Mucosa of descending colon (tissue), 3 donors: ENCODE measurements around the gene COG2. TPM values are rescaled to one million over a fixed set of nuclear protein-coding genes. Genes with fewer than 3 reads are reported as not detected.

Source experiments
- ATAC-seq: fragments of 200-7000 bp; cut with Tn5 transposase; one replicate; pipeline ENCODE4 v1.9.1; 2020; ENCODE audit warnings: mild to moderate bottlenecking, moderate library complexity
- DNase-seq, 3 donors: peaks; one replicate each; pipeline ENCODE4 v3.0.0-alpha.2; 2020
- H3K36me3 ChIP-seq: fragments of 200-600 bp; one replicate; pipeline ENCODE4 v1.8.0; 2021; ENCODE audit warnings: low read depth, mild to moderate bottlenecking
- H3K4me1 ChIP-seq: fragments of 200-600 bp; one replicate; pipeline ENCODE4 v1.8.0; 2021; ENCODE audit warnings: low read depth, mild to moderate bottlenecking
- H3K4me3 ChIP-seq: fragments of 200-600 bp; one replicate; pipeline ENCODE4 v1.8.0; 2021; ENCODE audit warnings: mild to moderate bottlenecking
- H3K9me3 ChIP-seq: fragments of 200-600 bp; one replicate; pipeline ENCODE4 v1.8.0; 2021; ENCODE audit warnings: mild to moderate bottlenecking
- intact Hi-C, 2 donors: fragments of 100-400 bp; cut with DNase I in 1 of 2; cut with micrococcal nuclease in 1 of 2; formaldehyde crosslinking; loops; one replicate each; pipeline versions ENCODE4 v1.11.0 to v1.11.1; 2022; cut with DNase I, micrococcal nuclease
- total RNA-seq, 3 donors: library from RNA; stranded (reverse); fragmentation: NEBNext Ultra II Directional in 2 of 3; extraction: Animal tissue kit (Norgen Biotek cat#: 25700) in 2 of 3; gene quantifications; one replicate each; pipeline versions ENCODE4 v1.2.1 to v1.2.4, GENCODE V29; 2021 to 2023
- TF ChIP-seq, protein P1 (sequence below): fragments of 200-600 bp; IDR thresholded peaks from one replicate; pipeline ENCODE4 v1.8.0; 2022; ENCODE audit warnings: antibody characterized with exemption, mild to moderate bottlenecking
- donor health status: DM: no; HTN: no; CAD: no; lungs with moderate emphysema.
- donor health status: DM: no; HTN: no; CAD: no.
- donor health status: DM: no; HTN: yes; CAD: no.

COG2 gene
- total RNA-seq, 3 donors from 2014 or later, result 38.0 to 46.2 (median 38.1) TPM

GRCh38 chr1:230620649-230621323 is 21.5 kb upstream of the COG2 start:
- TF ChIP-seq, protein P1, sequence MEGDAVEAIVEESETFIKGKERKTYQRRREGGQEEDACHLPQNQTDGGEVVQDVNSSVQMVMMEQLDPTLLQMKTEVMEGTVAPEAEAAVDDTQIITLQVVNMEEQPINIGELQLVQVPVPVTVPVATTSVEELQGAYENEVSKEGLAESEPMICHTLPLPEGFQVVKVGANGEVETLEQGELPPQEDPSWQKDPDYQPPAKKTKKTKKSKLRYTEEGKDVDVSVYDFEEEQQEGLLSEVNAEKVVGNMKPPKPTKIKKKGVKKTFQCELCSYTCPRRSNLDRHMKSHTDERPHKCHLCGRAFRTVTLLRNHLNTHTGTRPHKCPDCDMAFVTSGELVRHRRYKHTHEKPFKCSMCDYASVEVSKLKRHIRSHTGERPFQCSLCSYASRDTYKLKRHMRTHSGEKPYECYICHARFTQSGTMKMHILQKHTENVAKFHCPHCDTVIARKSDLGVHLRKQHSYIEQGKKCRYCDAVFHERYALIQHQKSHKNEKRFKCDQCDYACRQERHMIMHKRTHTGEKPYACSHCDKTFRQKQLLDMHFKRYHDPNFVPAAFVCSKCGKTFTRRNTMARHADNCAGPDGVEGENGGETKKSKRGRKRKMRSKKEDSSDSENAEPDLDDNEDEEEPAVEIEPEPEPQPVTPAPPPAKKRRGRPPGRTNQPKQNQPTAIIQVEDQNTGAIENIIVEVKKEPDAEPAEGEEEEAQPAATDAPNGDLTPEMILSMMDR, result no peak

GRCh38 chr1:230621324-230622030 is 20.8 kb upstream of the COG2 start:
- Histone ChIP-seq H3K4me1 (no peaks in the 10 kb centered on the region), H3K36me3 (no peaks in the 10 kb centered on the region), H3K4me3 (no peak overlapping the region), H3K9me3 (no peaks in the 10 kb centered on the region)
- ATAC-seq (no peak), DNase-seq (no peak)
- TF ChIP-seq, protein P1, result no peak
- intact Hi-C loops, result no loop called here

More at GRCh38 chr1:230620649-230621323, 21.5 kb upstream of the COG2 start:
- H3K4me1 ChIP-seq, result no peaks in the 10 kb centered on the region
- intact Hi-C loops, result no loop called here
- DNase-seq (no peak), ATAC-seq (no peak)
- no peaks in the 10 kb centered on the region for H3K36me3 ChIP-seq
- H3K9me3 ChIP-seq, result no peaks in the 10 kb centered on the region
- no peak overlapping the region for H3K4me3 ChIP-seq

DNA sequence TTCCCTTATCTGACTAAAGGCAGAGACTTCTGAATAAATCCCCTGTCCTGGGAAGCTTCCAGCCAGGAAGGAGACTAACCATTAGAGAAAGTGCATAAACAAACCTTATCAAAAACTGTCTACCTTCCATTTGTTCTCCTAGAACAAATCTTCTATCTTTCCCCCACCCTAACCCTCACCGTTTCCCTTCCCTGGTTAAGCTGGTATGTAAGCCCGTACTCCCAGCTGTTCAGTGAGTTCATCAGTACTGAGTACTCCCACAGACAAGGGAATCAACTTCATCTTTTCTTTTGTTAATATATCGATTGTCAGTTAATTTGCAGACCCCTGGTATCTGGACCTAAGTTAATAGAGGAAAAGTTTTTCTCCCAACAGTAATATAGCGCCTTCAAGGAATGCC is 20.1 kb upstream of the COG2 start:
- TF ChIP-seq, protein P1, result no peak
- ATAC-seq, result no peak

DNA sequence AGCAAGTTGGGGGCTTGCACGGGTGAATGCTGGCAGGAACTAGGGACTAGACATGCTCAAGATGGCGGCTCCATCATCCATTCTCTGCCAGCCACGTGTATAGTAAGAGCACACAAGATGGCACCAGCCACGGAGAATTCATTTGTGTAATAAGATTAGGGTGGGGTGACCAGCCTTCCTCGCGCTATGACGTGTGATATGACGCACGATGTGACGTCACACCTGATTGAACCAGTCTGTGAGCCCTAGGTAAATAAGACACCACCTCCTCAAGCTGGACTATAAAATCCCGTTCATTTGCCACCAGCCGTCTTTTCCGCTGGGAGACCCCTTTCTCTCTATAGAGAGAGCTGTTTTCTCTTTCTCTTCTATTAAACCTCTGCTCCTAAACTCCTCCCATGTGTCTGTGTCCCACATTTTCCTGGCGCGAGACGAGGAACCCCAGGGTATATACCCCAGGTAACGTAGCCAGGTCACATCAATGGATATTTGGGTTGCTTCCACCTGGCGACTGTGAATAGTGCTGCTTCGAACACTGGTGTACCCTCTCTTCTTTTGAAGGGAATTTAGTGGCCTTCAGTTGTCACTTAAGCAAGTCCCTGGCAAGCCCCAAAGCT is 18.1 kb upstream of the COG2 start:
- Histone ChIP-seq H3K4me3 (no peak overlapping the region), H3K36me3 (no peaks in the 10 kb centered on the region), H3K4me1 (no peaks in the 10 kb centered on the region), H3K9me3 (no peaks in the 10 kb centered on the region)
- ATAC-seq, result no peak
- intact Hi-C loops, result no loop called here
- DNase-seq, result no peak
- TF ChIP-seq, protein P1, result no peak

More for the DNA sequence above, 20.1 kb upstream of the COG2 start:
- no peaks in the 10 kb centered on the region for H3K4me1 ChIP-seq
- no peak overlapping the region for H3K4me3 ChIP-seq
- H3K9me3 ChIP-seq, result no peaks in the 10 kb centered on the region
- no peak for DNase-seq
- intact Hi-C loops, result no loop called here
- no peaks in the 10 kb centered on the region for H3K36me3 ChIP-seq

- H3K4me3 ChIP-seq, result no peak overlapping the region
- no peaks in the 10 kb centered on the region for H3K36me3 ChIP-seq
- no peaks in the 10 kb centered on the region for H3K9me3 ChIP-seq
- DNase-seq (no peak), ATAC-seq (no peak)
- no peaks in the 10 kb centered on the region for H3K4me1 ChIP-seq
- TF ChIP-seq, protein P1, result no peak
- intact Hi-C loops, result no loop called here
Measured at GRCh38 chr1:230626232-230626631, 16.0 kb upstream of the COG2 start.
